Measurements from ENCODE around the gene TAF15. TPM values are rescaled to one million over a fixed set of nuclear protein-coding genes. Genes with fewer than 3 reads are reported as not detected.

TAF15 gene
- total and polyA plus RNA-seq, 7 donors = 55.9 to 147 (median 61.1) TPM

DNA sequence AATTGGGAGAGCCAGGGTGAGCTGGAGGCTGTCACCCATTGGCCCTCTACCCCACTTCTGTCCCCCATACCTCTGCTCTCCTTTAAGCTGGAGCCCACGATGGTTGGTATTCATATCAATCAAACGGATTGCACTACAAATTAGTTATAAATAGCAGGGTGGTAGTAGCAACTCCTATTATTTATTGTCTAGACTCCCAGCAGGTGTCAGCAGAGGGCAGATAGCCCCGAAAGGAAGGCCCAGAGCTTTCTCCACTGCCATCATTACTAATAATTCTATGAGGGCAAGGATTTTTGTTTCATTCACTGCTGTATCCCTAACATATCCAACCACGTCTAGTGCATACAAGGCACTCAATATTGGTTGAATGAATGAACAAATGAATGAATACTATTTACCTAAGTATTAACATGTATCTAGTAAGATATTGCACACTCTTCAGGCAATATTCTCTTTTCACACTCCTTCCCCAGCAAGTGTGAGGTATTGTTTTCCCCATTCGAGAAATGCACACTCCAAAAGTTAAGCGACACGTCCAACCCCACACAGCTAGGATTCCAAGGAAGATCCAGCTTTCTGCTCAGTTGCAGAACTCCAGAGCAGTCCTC lies 42.3 kb upstream of the TAF15 start:
- TF ChIP-seq EP300 (IDR thresholded peaks at IDR 0.05) (no peak), POLR2AphosphoS5 (IDR thresholded peaks at IDR 0.05) (no peak), POLR2A (IDR thresholded peaks at IDR 0.05) (no peak)
- TF ChIP-seq, protein P1, sequence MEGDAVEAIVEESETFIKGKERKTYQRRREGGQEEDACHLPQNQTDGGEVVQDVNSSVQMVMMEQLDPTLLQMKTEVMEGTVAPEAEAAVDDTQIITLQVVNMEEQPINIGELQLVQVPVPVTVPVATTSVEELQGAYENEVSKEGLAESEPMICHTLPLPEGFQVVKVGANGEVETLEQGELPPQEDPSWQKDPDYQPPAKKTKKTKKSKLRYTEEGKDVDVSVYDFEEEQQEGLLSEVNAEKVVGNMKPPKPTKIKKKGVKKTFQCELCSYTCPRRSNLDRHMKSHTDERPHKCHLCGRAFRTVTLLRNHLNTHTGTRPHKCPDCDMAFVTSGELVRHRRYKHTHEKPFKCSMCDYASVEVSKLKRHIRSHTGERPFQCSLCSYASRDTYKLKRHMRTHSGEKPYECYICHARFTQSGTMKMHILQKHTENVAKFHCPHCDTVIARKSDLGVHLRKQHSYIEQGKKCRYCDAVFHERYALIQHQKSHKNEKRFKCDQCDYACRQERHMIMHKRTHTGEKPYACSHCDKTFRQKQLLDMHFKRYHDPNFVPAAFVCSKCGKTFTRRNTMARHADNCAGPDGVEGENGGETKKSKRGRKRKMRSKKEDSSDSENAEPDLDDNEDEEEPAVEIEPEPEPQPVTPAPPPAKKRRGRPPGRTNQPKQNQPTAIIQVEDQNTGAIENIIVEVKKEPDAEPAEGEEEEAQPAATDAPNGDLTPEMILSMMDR (IDR thresholded peaks at IDR 0.05) = peak; percentile 34 to 62 (median 50)
- intact Hi-C loops (cut with DNase I) = no loop called here
- H3K27me3 ChIP-seq = no peaks in the 10 kb centered on the region
- H3K36me3 ChIP-seq = no peaks in the 10 kb centered on the region
- H3K4me3 ChIP-seq = no peak overlapping the region
- H3K4me1 ChIP-seq = peaks cover 0 to 39% (median 24%) of the 10 kb centered on the region in 4 donors
- no peak overlapping the region for H3K27ac ChIP-seq
- 50 to 59% methylated on average over 7 of the region's 7 CpGs for WGBS, 2 donors
- DNase-seq = no peak
- no peaks in the 10 kb centered on the region for H3K9me3 ChIP-seq

DNA sequence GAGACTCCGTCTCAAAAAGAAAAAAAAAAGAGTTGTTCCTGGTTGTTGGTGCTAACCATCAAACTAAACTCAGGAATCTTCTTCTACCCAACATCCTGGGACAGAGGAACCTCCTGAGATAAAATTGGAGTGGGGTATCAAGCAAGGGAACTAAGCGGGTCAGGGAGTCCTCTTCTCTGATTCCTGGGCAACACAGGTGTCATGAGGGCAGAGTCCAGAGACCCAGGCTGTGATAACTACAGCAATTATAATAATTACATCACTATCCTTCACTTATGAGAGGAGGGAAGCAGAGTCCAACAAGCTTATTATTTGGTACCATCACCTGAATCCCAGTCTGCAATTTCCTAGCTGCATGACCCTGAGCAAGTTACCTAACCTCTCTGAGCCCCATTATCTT lies 40.5 kb upstream of the TAF15 start:
- H3K4me3 ChIP-seq = no peak overlapping the region
- H3K4me1 ChIP-seq = peaks cover 0 to 52% (median 31%) of the 10 kb centered on the region in 4 donors
- DNase-seq = no peak
- no peaks in the 10 kb centered on the region for H3K36me3 ChIP-seq
- no peaks in the 10 kb centered on the region for H3K27me3 ChIP-seq
- TF ChIP-seq POLR2A (IDR thresholded peaks at IDR 0.05) = no peak
- TF ChIP-seq, protein P1 (IDR thresholded peaks at IDR 0.05) = no peak
- TF ChIP-seq POLR2AphosphoS5 (IDR thresholded peaks at IDR 0.05) = no peak
- no peak for TF ChIP-seq EP300 (IDR thresholded peaks at IDR 0.05)
- WGBS, 2 donors = 64 to 91% methylated on average over 2 of the region's 2 CpGs
- H3K9me3 ChIP-seq = no peaks in the 10 kb centered on the region
- intact Hi-C loops (cut with DNase I) = no loop called here
- H3K27ac ChIP-seq = no peak overlapping the region

DNA sequence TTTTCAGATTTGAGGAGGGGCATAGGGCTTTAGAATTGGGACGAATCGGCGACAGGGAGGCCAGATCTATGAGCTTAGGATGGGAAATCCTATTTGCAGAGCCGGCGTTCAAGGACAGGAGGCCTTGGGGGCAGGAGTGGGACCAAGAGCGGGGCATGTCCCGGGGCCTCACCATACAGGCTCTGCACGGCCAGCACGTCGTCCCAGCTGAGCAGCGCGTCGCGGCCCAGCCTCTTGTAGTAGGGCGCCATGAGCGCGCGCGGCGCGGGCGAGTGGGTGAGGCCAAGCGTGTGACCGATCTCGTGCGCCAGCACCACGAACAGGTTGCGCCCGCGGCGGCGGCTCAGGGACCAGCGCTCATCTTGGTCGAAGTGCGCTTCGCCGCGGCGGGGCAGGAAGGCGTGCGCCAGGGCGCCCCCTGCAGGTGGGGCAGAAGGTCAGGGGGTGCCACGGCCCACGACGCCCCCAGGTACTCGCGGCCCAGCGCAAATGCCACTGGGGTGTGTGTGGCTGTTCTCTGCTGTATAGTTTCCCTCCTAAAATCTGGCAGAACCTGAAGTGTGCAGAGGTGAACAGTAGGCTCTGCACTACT lies 39.3 kb upstream of the TAF15 start:
- Histone ChIP-seq H3K27me3 (no peaks in the 10 kb centered on the region), H3K9me3 (no peaks in the 10 kb centered on the region), H3K36me3 (no peaks in the 10 kb centered on the region), H3K4me3 (no peak overlapping the region), H3K27ac (no peak overlapping the region), H3K4me1 (peaks cover 0 to 52% (median 32%) of the 10 kb centered on the region in 4 donors)
- no peak for DNase-seq
- intact Hi-C loops (cut with DNase I) = no loop called here
- no peak for TF ChIP-seq POLR2A (IDR thresholded peaks at IDR 0.05)
- TF ChIP-seq EP300 (IDR thresholded peaks at IDR 0.05) = no peak
- no peak for TF ChIP-seq POLR2AphosphoS5 (IDR thresholded peaks at IDR 0.05)
- TF ChIP-seq, protein P1 (IDR thresholded peaks at IDR 0.05) = no peak
- WGBS, 2 donors = 96 to 97% methylated on average over 48 of the region's 48 CpGs

DNA sequence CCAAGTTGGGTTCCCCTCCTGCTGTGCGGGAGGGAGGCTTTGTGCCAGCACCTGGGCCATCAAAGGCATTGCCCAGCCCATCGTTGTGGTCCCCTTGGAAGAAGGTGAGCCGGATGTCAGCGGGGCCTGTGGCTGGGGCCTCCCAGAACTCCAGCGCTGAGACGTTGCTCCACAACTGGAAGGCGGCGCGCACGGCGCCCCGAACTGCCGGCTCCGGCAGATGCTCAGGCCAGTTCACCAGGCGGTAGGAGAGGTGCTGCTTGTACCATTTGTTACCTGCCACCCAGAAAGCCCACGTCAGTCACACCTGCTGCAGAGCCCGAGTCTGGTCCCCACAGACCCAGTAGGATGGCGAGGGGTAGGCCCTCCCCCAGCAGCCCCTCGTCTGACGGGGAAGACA lies 36.2 kb upstream of the TAF15 start:
- 76 to 85% methylated on average over 20 of the region's 20 CpGs for WGBS, 2 donors
- Histone ChIP-seq H3K27me3 (no peaks in the 10 kb centered on the region), H3K27ac (peak overlapping the region; percentile 82 to 94 (median 88)), H3K4me1 (peaks cover 0 to 57% (median 32%) of the 10 kb centered on the region in 4 donors), H3K9me3 (no peaks in the 10 kb centered on the region), H3K36me3 (no peaks in the 10 kb centered on the region), H3K4me3 (no peak overlapping the region)
- intact Hi-C loops (cut with DNase I) = no loop called here
- DNase-seq = no peak
- TF ChIP-seq POLR2A (IDR thresholded peaks at IDR 0.05) = no peak
- no peak for TF ChIP-seq EP300 (IDR thresholded peaks at IDR 0.05)
- TF ChIP-seq, protein P1 (IDR thresholded peaks at IDR 0.05) = no peak
- no peak for TF ChIP-seq POLR2AphosphoS5 (IDR thresholded peaks at IDR 0.05)

All from sigmoid colon (tissue), 7 donors.